ENCODE data around the gene ADCY3. TPM values are rescaled to one million over a fixed set of nuclear protein-coding genes. Genes with fewer than 3 reads are reported as not detected.

Gene ADCY3
- total RNA-seq, 1 experiment from 2014 or later, result 75.6 TPM

DNA sequence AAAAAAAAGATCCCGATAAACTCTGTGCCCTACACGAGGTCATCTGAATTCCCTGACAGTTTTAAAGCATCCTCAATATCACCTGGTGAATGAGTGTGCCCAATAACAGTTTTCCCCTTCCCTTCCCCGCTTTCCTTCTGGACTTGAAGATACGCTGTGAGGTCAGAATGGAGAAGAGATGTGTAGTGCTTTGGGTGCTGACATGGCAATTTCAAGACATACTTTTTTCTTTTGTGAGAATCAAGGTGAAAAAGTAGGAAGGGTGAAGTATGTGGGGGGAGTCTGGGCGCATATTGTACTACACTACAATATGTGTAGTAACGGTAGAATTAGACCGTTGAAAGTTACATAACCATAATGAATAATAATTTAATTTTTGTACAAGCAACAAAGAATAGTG, 30.1 kb upstream of the ADCY3 start:
- DNase-seq, result no peak
- intact Hi-C loops (cut with micrococcal nuclease; ENCODE audit: unreplicated experiment), result no loop called here
- no peaks in the 10 kb centered on the region for H3K4me1 ChIP-seq
- peaks cover 4% of the 10 kb centered on the region; the same call in 1 of the 2 replicates for H3K9me3 ChIP-seq
- Mint-ChIP-seq H3K4me1 (ENCODE audit: low read depth, unreplicated experiment) (no peaks in the 10 kb centered on the region), H3K27me3 (ENCODE audit: insufficient read depth, unreplicated experiment) (no peaks in the 10 kb centered on the region), H3K27ac (ENCODE audit: unreplicated experiment) (no peak overlapping the region), H3K36me3 (ENCODE audit: insufficient read depth, unreplicated experiment) (peaks cover 18% of the 10 kb centered on the region), H3K9me3 (ENCODE audit: unreplicated experiment) (peaks cover 3% of the 10 kb centered on the region), H3K4me3 (ENCODE audit: unreplicated experiment) (no peak overlapping the region)
- CTCF ChIA-PET, result no interaction called here
- H3K27me3 ChIP-seq (replicated peaks; ENCODE audit: control insufficient read depth, insufficient read depth, low read length), result no peaks in the 10 kb centered on the region
- no peak overlapping the region for H3K4me3 ChIP-seq (ENCODE audit: low read depth, low read length)
- BruUV-seq (replicated peaks), result no TSS peak
- TF ChIP-seq, protein P1, sequence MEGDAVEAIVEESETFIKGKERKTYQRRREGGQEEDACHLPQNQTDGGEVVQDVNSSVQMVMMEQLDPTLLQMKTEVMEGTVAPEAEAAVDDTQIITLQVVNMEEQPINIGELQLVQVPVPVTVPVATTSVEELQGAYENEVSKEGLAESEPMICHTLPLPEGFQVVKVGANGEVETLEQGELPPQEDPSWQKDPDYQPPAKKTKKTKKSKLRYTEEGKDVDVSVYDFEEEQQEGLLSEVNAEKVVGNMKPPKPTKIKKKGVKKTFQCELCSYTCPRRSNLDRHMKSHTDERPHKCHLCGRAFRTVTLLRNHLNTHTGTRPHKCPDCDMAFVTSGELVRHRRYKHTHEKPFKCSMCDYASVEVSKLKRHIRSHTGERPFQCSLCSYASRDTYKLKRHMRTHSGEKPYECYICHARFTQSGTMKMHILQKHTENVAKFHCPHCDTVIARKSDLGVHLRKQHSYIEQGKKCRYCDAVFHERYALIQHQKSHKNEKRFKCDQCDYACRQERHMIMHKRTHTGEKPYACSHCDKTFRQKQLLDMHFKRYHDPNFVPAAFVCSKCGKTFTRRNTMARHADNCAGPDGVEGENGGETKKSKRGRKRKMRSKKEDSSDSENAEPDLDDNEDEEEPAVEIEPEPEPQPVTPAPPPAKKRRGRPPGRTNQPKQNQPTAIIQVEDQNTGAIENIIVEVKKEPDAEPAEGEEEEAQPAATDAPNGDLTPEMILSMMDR (IDR thresholded peaks at IDR 0.05; ENCODE audit: insufficient read depth in 1 of 2, low read depth in 1 of 2, low read length in 1 of 2, severe bottlenecking in 1 of 2, unreplicated experiment in 1 of 2), result no peak
- POLR2A ChIA-PET, result no interaction called here
- peaks cover 1% of the 10 kb centered on the region; the same call in 1 of the 2 replicates for H3K36me3 ChIP-seq (ENCODE audit: control insufficient read depth, insufficient read depth, low read length)

DNA sequence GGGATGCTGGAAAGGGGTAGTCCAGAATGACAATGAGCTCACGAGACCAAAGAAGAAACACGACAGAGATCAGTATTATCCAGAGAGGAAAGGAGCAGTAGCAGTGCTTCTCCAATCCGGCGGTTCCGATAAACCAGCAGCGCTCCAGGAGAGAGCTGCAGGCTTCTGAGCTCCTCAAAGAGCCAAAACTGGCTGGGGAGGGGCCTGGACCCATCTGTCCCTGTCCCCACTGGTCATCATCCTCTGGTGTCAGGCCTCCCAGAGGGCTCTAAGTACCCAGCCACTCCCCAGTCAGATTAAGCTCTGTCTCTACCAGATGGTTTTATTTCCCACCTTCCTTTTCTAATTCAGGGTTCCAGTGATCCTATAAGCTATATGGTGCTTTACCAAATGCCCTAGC, 28.5 kb upstream of the ADCY3 start:
- Mint-ChIP-seq H3K27me3 (ENCODE audit: insufficient read depth, unreplicated experiment) (no peaks in the 10 kb centered on the region), H3K9me3 (ENCODE audit: unreplicated experiment) (no peaks in the 10 kb centered on the region), H3K36me3 (ENCODE audit: insufficient read depth, unreplicated experiment) (peaks cover 7% of the 10 kb centered on the region), H3K4me1 (ENCODE audit: low read depth, unreplicated experiment) (no peaks in the 10 kb centered on the region), H3K4me3 (ENCODE audit: unreplicated experiment) (no peak overlapping the region), H3K27ac (ENCODE audit: unreplicated experiment) (no peak overlapping the region)
- Histone ChIP-seq H3K4me1 (no peaks in the 10 kb centered on the region), H3K36me3 (ENCODE audit: control insufficient read depth, insufficient read depth, low read length) (peaks cover 1% of the 10 kb centered on the region; the same call in 1 of the 2 replicates), H3K27me3 (replicated peaks; ENCODE audit: control insufficient read depth, insufficient read depth, low read length) (no peaks in the 10 kb centered on the region), H3K9me3 (no peaks in the 10 kb centered on the region), H3K4me3 (ENCODE audit: low read depth, low read length) (no peak overlapping the region)
- TF ChIP-seq, protein P1 (IDR thresholded peaks at IDR 0.05; ENCODE audit: insufficient read depth in 1 of 2, low read depth in 1 of 2, low read length in 1 of 2, severe bottlenecking in 1 of 2, unreplicated experiment in 1 of 2), result no peak
- intact Hi-C loops (cut with micrococcal nuclease; ENCODE audit: unreplicated experiment), result no loop called here
- POLR2A ChIA-PET, result no interaction called here
- no peak for DNase-seq
- CTCF ChIA-PET, result no interaction called here
- no TSS peak for BruUV-seq (replicated peaks)

DNA sequence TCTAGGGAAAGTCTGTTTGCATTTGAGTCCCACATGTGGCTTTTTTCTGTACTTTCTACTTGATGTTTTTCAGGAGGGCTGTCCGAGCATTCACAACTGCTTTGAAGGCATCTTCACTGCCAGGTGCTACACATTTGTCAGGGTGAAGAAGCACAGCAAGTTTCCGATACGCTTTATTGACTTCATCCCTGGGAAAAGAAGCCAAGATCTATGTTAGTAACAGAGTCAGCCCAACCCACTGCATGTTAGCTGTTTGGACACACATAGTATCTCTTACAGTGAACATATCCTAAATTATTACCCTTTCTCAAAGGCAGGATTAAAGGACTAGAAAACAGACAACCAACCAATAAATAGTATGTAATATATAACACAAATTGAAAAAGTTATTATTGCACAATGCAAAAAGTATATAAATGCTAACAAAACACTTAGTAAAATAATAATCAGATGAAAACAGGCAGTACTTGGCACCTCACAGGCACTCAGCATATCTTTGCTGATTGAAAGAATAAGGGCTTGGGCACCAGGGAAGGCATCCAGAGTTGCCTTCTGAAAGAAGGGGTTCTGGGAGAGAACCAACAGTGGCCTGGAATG, 27.6 kb upstream of the ADCY3 start:
- no peak for DNase-seq
- no peaks in the 10 kb centered on the region for H3K4me1 Mint-ChIP-seq (ENCODE audit: low read depth, unreplicated experiment)
- POLR2A ChIA-PET, result no interaction called here
- no peaks in the 10 kb centered on the region for H3K9me3 Mint-ChIP-seq (ENCODE audit: unreplicated experiment)
- no peaks in the 10 kb centered on the region for H3K27me3 Mint-ChIP-seq (ENCODE audit: insufficient read depth, unreplicated experiment)
- peaks cover 6% of the 10 kb centered on the region for H3K36me3 Mint-ChIP-seq (ENCODE audit: insufficient read depth, unreplicated experiment)
- Histone ChIP-seq H3K36me3 (ENCODE audit: control insufficient read depth, insufficient read depth, low read length) (peaks cover 1% of the 10 kb centered on the region; the same call in 1 of the 2 replicates), H3K4me3 (ENCODE audit: low read depth, low read length) (no peak overlapping the region), H3K9me3 (no peaks in the 10 kb centered on the region), H3K27me3 (replicated peaks; ENCODE audit: control insufficient read depth, insufficient read depth, low read length) (no peaks in the 10 kb centered on the region), H3K4me1 (no peaks in the 10 kb centered on the region)
- intact Hi-C loops (cut with micrococcal nuclease; ENCODE audit: unreplicated experiment), result no loop called here
- H3K27ac Mint-ChIP-seq (ENCODE audit: unreplicated experiment), result no peak overlapping the region
- CTCF ChIA-PET, result no interaction called here
- BruUV-seq (replicated peaks), result no TSS peak
- TF ChIP-seq, protein P1 (IDR thresholded peaks at IDR 0.05; ENCODE audit: insufficient read depth in 1 of 2, low read depth in 1 of 2, low read length in 1 of 2, severe bottlenecking in 1 of 2, unreplicated experiment in 1 of 2), result no peak
- H3K4me3 Mint-ChIP-seq (ENCODE audit: unreplicated experiment), result no peak overlapping the region
